GM12891 (cell line): ENCODE data around the gene COL2A1.

Experiments
- PAX5 ChIP-seq: IDR thresholded peaks from 2 replicates; pipeline ENCODE4 v1.6.1; 2011; ENCODE audit warnings: low read length, moderate library complexity, mild to moderate bottlenecking; ENCODE audit not compliant: insufficient read depth, severe bottlenecking
- POLR2A ChIP-seq: IDR thresholded peaks from 2 replicates; pipeline ENCODE4 v1.6.1; 2011; ENCODE audit warnings: low read depth, low read length, control low read depth
- POLR2AphosphoS5 ChIP-seq: IDR thresholded peaks from 2 replicates; pipeline ENCODE4 v1.6.1; 2011; ENCODE audit warnings: low read depth, low read length, control low read depth
- POU2F2 ChIP-seq: IDR thresholded peaks from 2 replicates; pipeline ENCODE4 v1.6.1; 2011; ENCODE audit warnings: low read depth, mild to moderate bottlenecking, control low read depth, low read length, moderate library complexity
- SPI1 ChIP-seq: IDR thresholded peaks from 2 replicates; pipeline ENCODE4 v1.6.1; 2011; ENCODE audit warnings: low read depth, low read length, control low read depth
- TAF1 ChIP-seq: IDR thresholded peaks from 2 replicates; pipeline ENCODE4 v1.6.1; 2011; ENCODE audit warnings: low read depth, low read length, control low read depth

- TF ChIP-seq POLR2A: no peak
- TF ChIP-seq SPI1: no peak
- TF ChIP-seq POLR2AphosphoS5: no peak
- TF ChIP-seq TAF1: no peak
- no peak for TF ChIP-seq PAX5
- TF ChIP-seq POU2F2: no peak
These were observed 2.5 kb downstream of the COL2A1 start for GRCh38 chr12:48001505-48002413.
